ENCODE results near the gene RAPGEF5.

Gene RAPGEF5

GRCh38 chr7:22326181-22326580, 30.8 kb downstream of the RAPGEF5 start:
- CTCF ChIA-PET = no interaction called here
- peaks cover 12% of the 10 kb centered on the region for H3K27me3 Mint-ChIP-seq
- no peak for DNase-seq
- H3K27ac Mint-ChIP-seq = no peak overlapping the region
- H3K4me1 Mint-ChIP-seq = no peaks in the 10 kb centered on the region
- H3K36me3 Mint-ChIP-seq = no peaks in the 10 kb centered on the region
- no peak overlapping the region for H3K4me3 Mint-ChIP-seq
- no peaks in the 10 kb centered on the region for H3K9me3 Mint-ChIP-seq

DNA sequence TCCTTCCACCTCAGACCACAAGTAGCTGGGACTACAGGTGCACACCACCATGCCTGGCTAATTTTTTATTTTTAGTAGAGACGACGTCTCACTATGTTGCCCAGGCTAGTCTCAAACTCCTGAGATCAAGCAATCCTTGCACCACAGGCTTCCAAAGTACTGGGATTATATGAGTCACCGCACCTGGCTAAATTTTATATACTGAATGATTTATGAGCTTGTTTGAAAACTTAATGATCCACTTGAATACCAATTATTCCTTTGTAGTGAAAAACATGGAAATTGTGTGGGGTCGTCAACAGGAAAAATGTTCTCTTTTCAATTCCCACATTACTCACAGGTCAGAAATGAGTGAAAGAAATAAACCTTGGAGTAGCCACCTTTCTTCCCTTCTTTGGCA, 31.3 kb downstream of the RAPGEF5 start:
- Mint-ChIP-seq H3K4me1 (no peaks in the 10 kb centered on the region), H3K4me3 (no peak overlapping the region), H3K36me3 (no peaks in the 10 kb centered on the region), H3K27ac (no peak overlapping the region), H3K27me3 (peaks cover 10% of the 10 kb centered on the region), H3K9me3 (no peaks in the 10 kb centered on the region)
- no peak for DNase-seq
- CTCF ChIA-PET = no interaction called here

DNA sequence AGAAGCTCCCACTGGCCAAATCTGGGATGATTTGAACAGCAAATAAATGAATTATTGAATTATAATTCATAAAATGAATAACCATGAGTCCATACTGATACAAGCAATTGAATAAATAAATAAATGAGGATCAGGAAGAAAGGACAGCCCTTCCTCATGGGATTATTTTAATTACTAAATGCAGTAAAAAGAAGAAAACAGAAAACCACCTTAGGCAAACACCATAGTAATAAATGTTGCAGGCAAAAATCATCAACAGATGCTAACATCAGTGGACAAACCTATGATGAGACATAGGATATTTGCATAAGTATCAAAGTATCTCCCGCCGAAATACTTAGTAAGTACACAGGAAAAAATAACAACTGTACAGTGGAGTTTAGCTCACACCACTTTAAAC, 33.2 kb downstream of the RAPGEF5 start:
- Mint-ChIP-seq H3K36me3 (no peaks in the 10 kb centered on the region), H3K9me3 (no peaks in the 10 kb centered on the region), H3K4me1 (no peaks in the 10 kb centered on the region), H3K4me3 (no peak overlapping the region), H3K27me3 (peaks cover 4% of the 10 kb centered on the region), H3K27ac (no peak overlapping the region)
- CTCF ChIA-PET = interaction anchor here (0.9 kb wide), 1 partner anchor 214 kb away, joined by 3 read pairs; no protein-coding TSS in a partner anchor
- no peak for DNase-seq

GRCh38 chr7:22320416-22320815, 36.5 kb downstream of the RAPGEF5 start:
- H3K27ac Mint-ChIP-seq = no peak overlapping the region
- no peaks in the 10 kb centered on the region for H3K9me3 Mint-ChIP-seq
- no peaks in the 10 kb centered on the region for H3K36me3 Mint-ChIP-seq
- no peak overlapping the region for H3K4me3 Mint-ChIP-seq
- no peak for DNase-seq
- CTCF ChIA-PET = no interaction called here
- peaks cover 4% of the 10 kb centered on the region for H3K27me3 Mint-ChIP-seq
- no peaks in the 10 kb centered on the region for H3K4me1 Mint-ChIP-seq

DNA sequence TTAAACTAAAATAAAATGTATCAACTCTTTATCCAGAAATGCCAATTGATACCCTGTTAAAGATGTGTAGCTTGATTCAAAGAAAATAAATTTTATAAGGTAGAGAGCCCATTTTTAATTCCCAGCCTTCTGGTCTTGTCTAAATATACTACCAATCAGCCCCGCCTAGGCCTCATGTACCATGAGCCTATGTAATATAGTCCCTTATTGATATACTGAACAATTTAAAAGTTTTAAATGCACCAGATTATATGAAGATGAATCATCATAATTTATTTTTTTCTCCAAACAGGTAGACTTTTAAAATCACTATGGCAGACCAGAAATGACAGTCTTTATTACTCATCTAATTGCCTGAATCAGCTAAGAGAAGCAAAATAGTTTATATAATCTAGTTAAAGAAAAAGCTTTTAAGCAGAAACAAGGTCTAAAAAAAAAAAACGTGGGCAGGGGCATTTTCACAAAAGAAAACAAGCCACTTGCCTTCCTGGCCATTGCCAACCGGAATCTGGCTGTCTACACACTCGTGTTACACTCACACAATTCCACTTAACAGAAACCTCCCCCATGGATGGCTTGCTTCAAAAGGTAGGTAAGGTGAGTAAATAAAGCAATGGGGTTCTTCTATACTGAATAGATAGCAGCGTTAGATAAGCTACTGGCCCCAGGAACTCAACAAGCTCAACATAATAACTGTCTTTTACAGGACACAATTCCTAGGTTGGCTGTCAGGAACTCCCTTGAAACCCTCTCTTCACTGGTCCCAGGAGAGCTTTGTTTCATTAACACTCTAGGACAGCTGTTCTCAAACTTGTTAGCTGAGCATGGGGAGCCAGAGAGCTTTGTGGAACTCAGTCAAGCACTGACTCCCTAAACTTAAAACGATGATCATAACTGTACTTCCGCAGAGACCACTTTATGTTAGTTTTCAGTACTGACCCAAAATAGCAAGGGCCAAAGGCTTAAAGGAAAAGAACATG, 37.2 kb downstream of the RAPGEF5 start:
- CTCF ChIA-PET = no interaction called here
- H3K4me1 Mint-ChIP-seq = no peaks in the 10 kb centered on the region
- H3K27me3 Mint-ChIP-seq = peaks cover 4% of the 10 kb centered on the region
- no peak overlapping the region for H3K4me3 Mint-ChIP-seq
- no peaks in the 10 kb centered on the region for H3K36me3 Mint-ChIP-seq
- DNase-seq = no peak
- H3K27ac Mint-ChIP-seq = no peak overlapping the region
- no peaks in the 10 kb centered on the region for H3K9me3 Mint-ChIP-seq

DNA sequence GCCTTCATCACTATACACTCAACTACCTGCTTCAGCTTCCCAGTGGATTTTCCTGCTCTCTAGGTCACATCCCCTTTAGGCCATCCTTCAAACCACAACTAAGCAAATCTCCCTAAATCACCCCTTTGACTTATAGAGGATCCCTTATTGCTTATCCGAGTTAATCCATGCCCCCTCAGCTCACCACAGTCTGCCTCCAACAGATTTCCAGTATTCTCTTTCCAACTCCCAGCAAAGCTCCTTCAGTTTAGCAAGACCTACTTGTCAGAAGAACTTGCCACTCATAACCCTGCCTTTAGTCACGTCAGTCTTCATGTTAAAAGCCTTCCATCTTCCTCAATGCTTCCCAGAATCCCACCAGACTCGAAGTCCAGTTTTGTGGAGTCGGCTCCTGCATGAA, 38.6 kb downstream of the RAPGEF5 start:
- DNase-seq = no peak
- CTCF ChIA-PET = interaction anchor here (1.1 kb wide), 1 partner anchor 16 kb away, joined by 3 read pairs; no protein-coding TSS in a partner anchor

GRCh38 chr7:22317632-22318031, 39.3 kb downstream of the RAPGEF5 start:
- CTCF ChIA-PET = interaction anchor here (1.1 kb wide), 1 partner anchor 15 kb away, joined by 3 read pairs; no protein-coding TSS in a partner anchor
- Mint-ChIP-seq H3K36me3 (no peaks in the 10 kb centered on the region), H3K27me3 (peaks cover 4% of the 10 kb centered on the region), H3K27ac (no peak overlapping the region), H3K4me3 (no peak overlapping the region), H3K4me1 (no peaks in the 10 kb centered on the region), H3K9me3 (no peaks in the 10 kb centered on the region)
- DNase-seq = no peak

More for the DNA sequence above, 38.6 kb downstream of the RAPGEF5 start:
- Mint-ChIP-seq H3K27me3 (peaks cover 4% of the 10 kb centered on the region), H3K36me3 (no peaks in the 10 kb centered on the region), H3K9me3 (no peaks in the 10 kb centered on the region), H3K4me1 (no peaks in the 10 kb centered on the region), H3K27ac (no peak overlapping the region), H3K4me3 (no peak overlapping the region)

DNA sequence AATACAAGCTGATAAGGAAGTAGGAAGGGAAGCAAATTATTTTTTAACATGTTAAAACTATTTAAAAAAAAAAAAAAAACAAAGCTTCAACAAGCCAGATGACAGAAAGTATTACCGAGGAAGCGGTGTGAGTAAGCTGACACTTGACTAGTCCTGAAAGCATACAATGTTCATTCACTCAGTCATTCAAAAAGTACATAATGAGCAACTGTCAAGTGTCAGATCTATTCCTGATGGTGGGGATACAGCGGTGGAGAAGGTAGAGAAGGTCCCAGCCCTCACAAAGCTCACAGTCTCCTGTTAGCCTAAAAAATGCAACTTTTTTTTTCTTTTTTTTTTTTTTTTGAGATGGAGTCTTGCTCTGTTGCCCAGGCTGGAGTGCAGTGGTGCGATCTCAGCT, 40.0 kb downstream of the RAPGEF5 start:
- Mint-ChIP-seq H3K36me3 (no peaks in the 10 kb centered on the region), H3K27ac (no peak overlapping the region), H3K4me3 (no peak overlapping the region), H3K27me3 (peaks cover 4% of the 10 kb centered on the region), H3K4me1 (no peaks in the 10 kb centered on the region), H3K9me3 (no peaks in the 10 kb centered on the region)
- no peak for DNase-seq
- CTCF ChIA-PET = no interaction called here

- CTCF ChIA-PET = interaction anchor here (0.7 to 1.0 kb wide), 2 partner anchors 11 to 198 kb away, joined by 3 read pairs; no protein-coding TSS in a partner anchor
- Mint-ChIP-seq H3K4me3 (no peak overlapping the region), H3K27me3 (peaks cover 8% of the 10 kb centered on the region), H3K9me3 (no peaks in the 10 kb centered on the region), H3K27ac (no peak overlapping the region), H3K4me1 (no peaks in the 10 kb centered on the region), H3K36me3 (no peaks in the 10 kb centered on the region)
- DNase-seq = no peak
Observed at GRCh38 chr7:22307816-22308215, 49.1 kb downstream of the RAPGEF5 start.

DNA sequence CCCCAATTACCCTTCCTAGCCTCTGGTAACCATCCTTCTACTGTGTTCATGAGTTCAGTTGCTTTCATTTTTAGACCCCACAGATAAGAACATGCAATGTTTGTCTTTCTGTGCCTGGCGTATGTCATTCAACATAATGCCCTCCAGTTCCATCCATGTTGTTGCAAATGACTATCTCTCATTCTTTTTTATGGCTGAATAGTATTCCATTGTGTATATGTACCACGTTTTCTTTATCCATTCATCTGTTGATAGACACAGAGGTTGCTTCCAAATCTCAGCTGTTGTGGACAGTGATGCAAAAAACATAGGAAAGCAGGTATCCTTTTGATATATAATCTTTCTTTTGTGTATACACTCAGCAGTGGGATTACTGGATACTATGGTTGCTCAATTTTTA, 51.2 kb downstream of the RAPGEF5 start:
- CTCF ChIA-PET = no interaction called here
- no peak overlapping the region for H3K27ac Mint-ChIP-seq
- no peak overlapping the region for H3K4me3 Mint-ChIP-seq
- no peaks in the 10 kb centered on the region for H3K4me1 Mint-ChIP-seq
- H3K9me3 Mint-ChIP-seq = no peaks in the 10 kb centered on the region
- peaks cover 6% of the 10 kb centered on the region for H3K27me3 Mint-ChIP-seq
- H3K36me3 Mint-ChIP-seq = no peaks in the 10 kb centered on the region
- no peak for DNase-seq

DNA sequence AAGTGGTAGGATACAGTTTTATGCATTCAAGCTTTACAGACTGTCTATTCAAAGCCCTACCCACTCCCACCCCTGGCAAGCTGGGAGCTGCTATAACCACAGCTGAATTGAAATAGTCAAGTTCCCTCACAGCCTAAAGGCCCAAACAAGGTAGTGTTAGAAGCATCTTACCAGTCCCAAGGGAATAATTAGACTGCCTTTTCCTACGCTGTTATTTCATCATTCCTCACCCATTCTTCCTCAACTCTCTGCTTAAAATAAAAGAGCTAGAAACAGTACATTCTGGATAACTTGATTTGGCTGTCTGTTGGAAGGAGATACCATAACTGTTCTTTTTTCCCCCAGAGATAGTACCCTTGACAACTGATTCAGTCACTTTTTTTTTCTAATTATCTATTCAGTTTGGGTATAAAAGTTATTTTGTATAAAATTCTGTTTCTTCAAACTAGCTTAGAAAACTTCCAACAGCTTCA, 54.0 kb downstream of the RAPGEF5 start:
- DNase-seq = no peak
- H3K27ac Mint-ChIP-seq = no peak overlapping the region
- H3K9me3 Mint-ChIP-seq = no peaks in the 10 kb centered on the region
- H3K4me3 Mint-ChIP-seq = no peak overlapping the region
- no peaks in the 10 kb centered on the region for H3K4me1 Mint-ChIP-seq
- peaks cover 5% of the 10 kb centered on the region for H3K27me3 Mint-ChIP-seq
- no peaks in the 10 kb centered on the region for H3K36me3 Mint-ChIP-seq
- CTCF ChIA-PET = interaction anchor here (0.6 kb wide), 1 partner anchor 15 kb away, joined by 3 read pairs; no protein-coding TSS in a partner anchor

DNA sequence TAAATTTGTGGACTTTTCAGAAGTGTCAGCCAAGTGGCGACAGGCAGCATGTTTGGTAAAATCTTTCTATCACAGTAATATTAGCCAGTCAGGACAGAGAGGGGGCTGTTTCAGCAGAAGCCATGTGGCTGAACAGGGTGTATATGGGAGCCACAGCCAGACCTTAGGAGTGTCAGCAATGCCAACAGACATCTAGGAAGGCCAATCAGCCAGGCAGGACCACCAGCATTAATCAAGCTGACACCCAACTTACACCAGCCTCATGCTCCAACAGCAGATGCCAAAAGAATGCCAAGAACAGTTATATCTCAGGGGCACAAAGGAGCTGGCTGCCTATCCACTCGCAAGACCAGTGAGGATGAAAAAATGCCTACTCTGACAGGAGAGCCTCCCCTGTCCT, 54.8 kb downstream of the RAPGEF5 start:
- no peak overlapping the region for H3K27ac Mint-ChIP-seq
- no peaks in the 10 kb centered on the region for H3K4me1 Mint-ChIP-seq
- DNase-seq = no peak
- H3K36me3 Mint-ChIP-seq = no peaks in the 10 kb centered on the region
- CTCF ChIA-PET = interaction anchor here (0.6 kb wide), 1 partner anchor 16 kb away, joined by 3 read pairs; no protein-coding TSS in a partner anchor
- H3K4me3 Mint-ChIP-seq = no peak overlapping the region
- H3K9me3 Mint-ChIP-seq = no peaks in the 10 kb centered on the region
- H3K27me3 Mint-ChIP-seq = peaks cover 5% of the 10 kb centered on the region

GRCh38 chr7:22301790-22302189, 55.2 kb downstream of the RAPGEF5 start:
- DNase-seq = no peak
- no peaks in the 10 kb centered on the region for H3K4me1 Mint-ChIP-seq
- CTCF ChIA-PET = no interaction called here
- H3K36me3 Mint-ChIP-seq = no peaks in the 10 kb centered on the region
- no peak overlapping the region for H3K27ac Mint-ChIP-seq
- peaks cover 5% of the 10 kb centered on the region for H3K27me3 Mint-ChIP-seq
- H3K4me3 Mint-ChIP-seq = no peak overlapping the region
- no peaks in the 10 kb centered on the region for H3K9me3 Mint-ChIP-seq

DNA sequence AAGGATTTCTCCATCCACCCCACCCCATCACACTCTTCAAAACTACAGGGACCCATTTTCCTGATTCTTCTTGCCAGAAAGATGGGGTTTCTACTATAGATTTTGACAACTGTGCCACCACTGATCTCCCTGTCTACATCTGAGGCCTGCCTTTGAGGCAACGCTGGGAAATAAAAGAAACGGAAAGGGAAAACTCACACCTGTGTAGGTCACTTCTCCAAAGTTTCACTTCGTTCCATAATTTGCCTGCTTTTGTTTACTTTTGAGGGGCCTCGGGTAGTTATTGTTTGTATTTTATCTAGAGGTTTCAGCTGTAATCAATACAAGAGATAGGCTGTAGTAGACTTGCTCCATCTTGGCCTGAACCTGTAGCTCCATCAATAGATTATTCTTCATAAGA, 56.1 kb downstream of the RAPGEF5 start:
- CTCF ChIA-PET = no interaction called here
- no peak for DNase-seq
- Mint-ChIP-seq H3K27ac (no peak overlapping the region), H3K9me3 (no peaks in the 10 kb centered on the region), H3K27me3 (peaks cover 15% of the 10 kb centered on the region), H3K4me3 (no peak overlapping the region), H3K36me3 (no peaks in the 10 kb centered on the region), H3K4me1 (no peaks in the 10 kb centered on the region)

DNA sequence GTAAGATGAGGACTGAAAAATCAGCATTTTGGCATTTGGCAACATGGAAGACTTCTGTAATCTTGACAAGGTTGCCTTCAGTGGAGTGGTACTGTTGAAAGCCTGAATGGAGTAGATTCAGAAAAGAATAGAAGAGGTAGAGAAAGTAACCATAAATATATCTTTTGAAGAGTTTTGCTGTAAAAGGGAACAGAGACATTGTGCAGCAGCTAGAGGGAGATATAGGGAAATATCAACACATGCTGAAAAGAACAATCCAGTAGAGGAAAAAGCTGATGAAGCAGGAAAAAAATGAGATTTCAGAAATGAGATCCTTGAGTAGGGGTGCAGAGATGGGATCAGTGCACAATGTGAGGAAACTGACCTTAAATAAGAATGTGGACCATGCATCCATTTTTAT, 60.0 kb downstream of the RAPGEF5 start:
- H3K36me3 Mint-ChIP-seq = no peaks in the 10 kb centered on the region
- CTCF ChIA-PET = interaction anchor here (0.8 to 1.4 kb wide), 2 partner anchors 11 to 187 kb away, joined by 3 read pairs; no protein-coding TSS in a partner anchor
- H3K27me3 Mint-ChIP-seq = peaks cover 27% of the 10 kb centered on the region
- H3K4me1 Mint-ChIP-seq = peaks cover 18% of the 10 kb centered on the region
- no peak overlapping the region for H3K27ac Mint-ChIP-seq
- no peaks in the 10 kb centered on the region for H3K9me3 Mint-ChIP-seq
- H3K4me3 Mint-ChIP-seq = no peak overlapping the region
- DNase-seq = no peak
